GM18508 (cell line): Measurements from ENCODE around the gene AAK1.
"Not testable (repeated sequence)": the region's sequence is repeated elsewhere in the genome, so short reads cannot be mapped to it uniquely, and the experiment has no call there.

Source experiments
- ATAC-seq: cut with Tn5 transposase; IDR thresholded peaks from one replicate; pipeline ENCODE4 v1.9.1; 2021; ENCODE audit warnings: moderate number of reproducible peaks; ENCODE audit not compliant: insufficient read depth, unreplicated experiment

The AAK1 gene

GRCh38 chr2:69660637-69661036, 17.1 kb upstream of the AAK1 start:
- ATAC-seq: no peak

DNA sequence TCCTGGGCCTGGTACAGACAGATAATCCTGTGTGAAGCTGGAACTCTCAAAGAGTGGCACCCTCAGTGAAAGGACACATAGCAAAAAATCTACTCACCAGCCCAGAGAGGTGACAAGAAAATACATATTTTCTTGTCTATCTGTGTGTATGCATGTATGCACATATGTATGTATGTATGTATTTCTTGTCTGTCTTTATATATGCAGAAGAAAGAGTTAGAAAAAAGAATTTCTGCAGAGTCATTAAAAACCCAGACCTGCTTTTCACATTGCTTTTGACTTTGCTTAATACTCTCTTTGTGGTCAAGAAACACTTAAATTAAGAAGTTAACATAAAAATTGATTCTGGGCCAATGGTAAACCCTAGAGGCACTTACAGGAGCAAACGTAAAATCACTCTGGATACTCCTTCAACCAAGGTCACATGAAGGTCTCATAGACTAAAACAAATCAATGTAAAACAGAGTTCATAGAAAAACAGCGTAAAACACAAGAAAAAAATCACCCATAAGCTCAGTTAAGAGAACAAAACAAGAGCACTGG, 16.5 kb upstream of the AAK1 start:
- ATAC-seq: no peak

DNA sequence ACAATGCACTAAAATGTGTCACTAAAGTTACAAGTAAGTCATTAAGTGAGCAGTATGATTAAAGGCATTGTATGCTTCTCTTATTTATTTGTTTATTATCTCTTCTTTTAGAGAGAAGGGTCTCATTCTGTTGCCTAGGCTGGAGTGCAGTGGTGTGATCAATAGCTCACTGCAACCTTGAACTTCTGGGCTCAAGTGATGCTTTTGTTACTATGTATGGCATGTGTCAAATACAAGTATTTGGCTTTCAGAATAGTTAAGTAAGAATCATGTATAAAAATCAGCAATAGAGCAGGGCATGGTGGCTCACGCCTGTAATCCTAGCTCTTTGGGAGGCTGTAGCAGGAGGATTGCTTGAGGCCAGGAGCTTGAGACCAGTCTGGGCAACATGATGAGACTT, 15.8 kb upstream of the AAK1 start:
- ATAC-seq: no peak

DNA sequence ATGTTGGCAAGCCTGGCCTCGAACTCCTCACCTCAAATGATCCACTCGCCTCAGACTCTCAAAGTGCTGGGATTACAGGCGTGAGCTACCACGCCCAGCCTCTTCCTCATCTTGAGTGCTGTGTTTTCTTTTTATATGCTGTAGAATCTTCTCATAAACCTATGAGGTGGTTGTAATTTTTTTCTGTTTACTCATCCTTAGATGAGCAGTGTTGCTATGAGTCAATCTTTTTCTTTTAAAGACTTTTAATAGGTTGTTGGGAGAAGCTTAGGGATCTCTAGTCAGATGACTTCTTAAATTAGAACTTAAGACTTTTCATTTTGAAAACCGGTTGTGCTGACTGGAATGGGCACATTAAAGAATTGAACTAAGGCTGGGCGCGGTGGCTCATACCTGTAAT, 8.7 kb upstream of the AAK1 start:
- ATAC-seq: no peak

DNA sequence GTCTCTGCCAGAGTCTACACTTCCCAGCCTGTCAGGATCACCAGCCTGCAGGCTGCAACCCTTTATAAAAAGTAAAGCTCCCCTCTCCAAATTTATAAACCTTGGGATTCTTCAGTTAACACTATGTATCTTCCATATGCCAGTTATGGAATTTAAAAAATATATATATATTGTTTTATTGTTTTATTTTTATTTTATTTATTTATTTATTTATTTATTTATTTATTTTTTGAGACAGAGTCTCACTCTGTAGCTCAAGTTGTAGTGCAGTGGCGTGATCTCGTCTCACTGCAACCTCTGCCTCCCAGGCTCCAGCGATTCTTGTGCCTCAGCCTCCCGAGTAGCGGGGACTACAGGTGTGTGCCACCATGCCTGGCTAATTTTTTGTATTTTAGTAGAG, 3.7 kb upstream of the AAK1 start:
- not testable (repeated sequence) for ATAC-seq

GRCh38 chr2:69646714-69647113, 3.2 kb upstream of the AAK1 start:
- no peak for ATAC-seq

DNA sequence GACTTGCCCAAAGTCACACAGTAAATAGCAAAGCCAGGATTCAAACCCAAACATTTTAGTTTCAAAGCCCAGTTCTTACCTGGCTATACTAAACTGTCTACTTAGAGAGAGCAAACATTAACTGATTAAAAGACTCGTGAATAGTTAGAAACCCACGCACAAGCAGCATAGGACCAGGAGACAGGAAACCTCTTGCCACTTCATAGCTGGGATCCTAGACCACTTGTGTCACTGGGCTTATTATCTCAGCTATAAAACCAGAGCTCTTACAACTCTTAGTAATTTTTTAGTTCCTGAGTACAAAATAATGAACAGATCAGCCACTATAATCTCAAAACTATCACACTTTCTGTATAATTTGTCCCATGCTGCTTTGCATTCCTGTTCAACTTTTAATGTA, 2.4 kb upstream of the AAK1 start:
- ATAC-seq: no peak

DNA sequence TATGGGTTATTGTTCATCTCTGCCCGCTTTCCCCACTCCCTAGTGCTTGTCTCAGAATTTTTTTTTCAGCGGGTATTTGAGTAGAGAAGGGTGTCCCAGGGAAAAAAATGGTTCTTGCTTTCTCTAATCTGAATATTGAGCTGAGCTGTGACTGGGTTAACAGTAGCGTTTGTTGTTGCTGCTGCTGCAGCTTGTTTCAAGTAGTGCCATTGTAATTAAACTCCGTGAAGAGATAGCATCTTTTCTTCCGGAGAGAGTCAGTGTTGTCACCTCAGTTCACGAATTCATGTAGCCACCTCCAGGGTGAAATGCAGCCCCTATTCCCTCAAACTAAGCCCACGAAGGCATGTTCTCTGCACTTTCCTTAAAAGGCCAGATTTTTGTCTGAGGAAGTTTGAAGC, 1.5 kb upstream of the AAK1 start:
- ATAC-seq: no peak

DNA sequence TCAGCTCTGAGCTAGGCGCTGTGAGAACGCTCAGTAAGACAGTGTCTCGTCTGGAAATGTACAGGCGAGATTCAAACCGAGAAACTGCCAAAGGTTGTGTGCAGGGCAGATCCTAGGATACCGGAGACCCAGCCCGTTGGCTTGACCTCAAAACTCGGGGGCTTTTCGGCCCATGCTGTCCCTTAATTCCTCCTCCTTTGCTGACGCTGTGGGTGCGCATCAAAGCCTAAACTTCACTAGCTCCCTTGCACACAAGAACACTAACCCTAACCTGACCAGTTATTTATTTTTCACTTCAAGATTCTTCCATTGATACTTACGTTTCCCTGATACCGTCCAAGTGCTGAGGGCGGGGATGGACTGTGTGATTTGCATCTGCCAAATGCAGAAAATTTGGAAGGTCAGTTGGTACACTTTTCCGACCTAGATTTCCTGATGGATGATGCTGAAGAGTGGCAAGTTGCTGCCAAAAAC, 1.0 kb upstream of the AAK1 start:
- ATAC-seq: no peak

GRCh38 chr2:69642709-69643601, 584 bp downstream of the AAK1 start:
- no peak for ATAC-seq

DNA sequence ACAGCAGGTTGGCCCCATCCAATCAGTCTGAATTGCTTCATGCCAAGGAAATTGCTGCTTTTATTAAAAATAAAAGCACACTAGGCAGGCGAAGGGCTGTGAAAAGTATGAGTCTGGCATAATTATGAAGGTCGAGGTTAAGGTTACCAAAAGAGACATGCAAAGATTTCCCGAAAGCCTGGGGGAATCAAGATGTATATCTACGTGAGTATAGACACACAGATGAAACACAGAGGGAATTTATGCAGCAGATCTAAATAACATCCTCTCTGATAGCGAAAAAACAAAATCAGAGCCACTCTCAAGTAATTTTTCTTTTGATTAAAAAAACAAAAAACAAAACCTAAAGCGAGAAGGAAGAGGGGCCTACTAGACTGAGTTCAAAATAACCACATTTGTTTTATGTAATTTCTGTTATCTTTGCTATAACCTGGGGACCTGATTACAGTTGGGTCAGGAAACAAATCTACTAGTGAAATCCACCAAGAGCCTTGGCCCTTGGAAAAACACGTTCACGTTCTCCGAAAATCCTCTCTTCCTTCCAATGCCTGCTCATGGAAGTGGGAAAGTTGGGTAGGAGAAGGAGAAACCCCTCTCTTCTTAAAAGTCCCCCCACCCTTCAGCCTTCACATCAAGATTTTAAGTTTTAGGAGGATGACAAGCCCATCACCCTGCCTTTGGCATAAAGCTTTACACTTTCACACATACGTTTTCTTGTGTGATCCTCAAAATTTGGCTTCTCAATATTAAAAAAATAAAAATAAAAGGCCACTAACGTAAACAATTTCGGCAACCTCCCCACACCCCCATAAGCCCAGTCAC, 1.4 kb downstream of the AAK1 start:
- no peak for ATAC-seq

DNA sequence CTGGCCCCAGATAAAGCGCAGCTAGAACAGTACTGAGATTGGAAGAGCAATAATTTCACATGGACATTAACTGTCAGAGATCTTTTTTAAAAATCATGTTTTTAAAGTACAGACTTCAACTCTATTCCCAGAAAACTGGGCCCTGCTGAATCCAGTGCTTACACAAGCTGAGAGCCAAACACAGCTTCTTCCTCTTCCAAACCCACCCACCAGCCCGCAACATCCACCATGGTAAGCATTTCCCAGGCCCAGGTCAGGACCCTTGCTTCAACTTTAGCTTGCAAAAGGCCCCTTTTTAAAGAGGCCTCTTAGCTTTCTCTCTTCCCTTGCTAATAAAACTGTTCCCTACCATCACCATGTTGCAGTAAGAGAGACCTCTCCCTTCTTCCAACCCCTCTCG, 2.1 kb downstream of the AAK1 start:
- no peak for ATAC-seq

DNA sequence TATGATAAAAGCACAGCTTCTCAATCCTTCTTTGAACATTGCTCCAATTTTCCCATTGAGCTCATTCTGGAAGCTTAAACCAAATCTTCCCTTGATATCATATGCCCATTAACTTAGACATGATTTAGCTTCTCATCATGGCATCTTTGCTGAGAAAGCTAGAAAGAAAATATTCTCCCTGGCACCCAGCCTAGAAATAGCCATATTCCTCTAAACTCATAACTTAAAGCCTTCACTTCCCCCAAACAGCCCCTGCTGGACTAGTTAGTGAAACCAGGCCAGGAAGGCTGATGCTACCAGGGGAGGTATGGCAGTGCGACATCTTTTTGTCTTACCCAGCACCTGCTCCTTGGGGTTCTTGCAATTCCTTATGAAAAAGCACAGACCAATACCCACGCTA, 4.3 kb downstream of the AAK1 start:
- ATAC-seq: no peak

- ATAC-seq: no peak
Observed at GRCh38 chr2:69638630-69639029, 4.9 kb downstream of the AAK1 start.

- no peak for ATAC-seq
Observed at GRCh38 chr2:69637923-69638322, 5.6 kb downstream of the AAK1 start.

DNA sequence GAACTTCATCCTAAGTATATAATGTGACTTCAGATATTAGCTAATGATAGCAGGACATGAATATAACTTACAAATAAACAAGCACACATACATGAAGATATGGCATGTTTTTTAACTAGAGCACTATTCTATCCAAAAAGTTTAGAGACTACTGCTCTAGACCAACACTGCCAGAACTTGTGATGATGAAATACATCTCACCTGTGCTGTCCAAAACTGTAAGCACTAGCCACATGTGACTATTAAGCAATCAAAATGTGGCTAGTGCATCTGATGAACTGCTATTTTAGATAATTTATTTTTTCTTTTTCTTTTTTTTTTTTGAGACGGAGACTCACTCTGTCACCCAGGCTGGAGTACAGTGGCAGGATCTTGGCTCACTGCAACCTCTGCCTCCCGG, 7.1 kb downstream of the AAK1 start:
- ATAC-seq: no peak

DNA sequence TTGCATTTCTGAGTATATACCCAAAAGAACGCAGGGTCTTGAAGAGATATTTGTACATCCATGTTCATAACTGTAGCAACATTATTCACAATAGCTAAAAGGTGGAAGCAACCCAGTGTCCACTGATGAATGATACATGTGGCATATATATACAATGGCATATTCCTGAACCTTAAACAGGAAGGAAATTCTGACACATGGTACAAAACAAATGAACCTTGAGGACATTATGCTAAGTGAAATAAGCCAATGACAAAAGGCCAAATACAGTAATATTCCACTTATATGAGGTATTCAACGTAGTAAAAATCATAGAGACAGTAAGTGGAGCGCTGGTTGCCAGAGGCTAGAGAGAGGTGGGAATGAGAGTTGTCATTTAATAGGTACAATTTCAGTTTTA, 8.1 kb downstream of the AAK1 start:
- no peak for ATAC-seq

DNA sequence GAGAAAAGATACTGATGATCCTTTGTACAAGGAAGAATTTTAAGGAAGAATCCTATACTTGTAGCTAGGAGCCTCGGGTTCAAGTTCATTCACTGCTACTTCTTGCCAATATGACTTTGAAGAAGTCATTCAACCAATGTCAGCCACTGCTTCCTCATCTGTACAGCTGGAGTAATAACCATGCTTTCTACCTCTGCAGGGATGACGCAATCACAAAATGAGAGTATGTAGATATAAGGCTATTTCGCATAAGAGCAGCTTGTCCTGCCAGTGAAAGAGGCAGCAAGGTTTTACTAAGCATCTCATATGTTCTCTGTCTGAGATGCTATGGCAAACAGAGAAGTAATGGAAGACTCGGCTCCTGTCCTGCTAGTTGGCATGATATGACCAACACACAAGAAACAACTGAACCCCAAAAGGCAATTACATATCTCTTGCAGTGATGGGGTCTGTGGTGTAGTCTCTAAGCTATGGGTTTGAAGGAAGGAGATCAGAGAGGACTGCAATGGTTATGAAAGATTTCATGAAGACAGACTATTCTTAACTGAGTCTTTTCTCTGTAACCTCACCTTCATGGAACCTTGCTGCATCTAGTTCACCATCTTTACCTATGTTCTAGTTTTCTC, 9.2 kb downstream of the AAK1 start:
- ATAC-seq: no peak

DNA sequence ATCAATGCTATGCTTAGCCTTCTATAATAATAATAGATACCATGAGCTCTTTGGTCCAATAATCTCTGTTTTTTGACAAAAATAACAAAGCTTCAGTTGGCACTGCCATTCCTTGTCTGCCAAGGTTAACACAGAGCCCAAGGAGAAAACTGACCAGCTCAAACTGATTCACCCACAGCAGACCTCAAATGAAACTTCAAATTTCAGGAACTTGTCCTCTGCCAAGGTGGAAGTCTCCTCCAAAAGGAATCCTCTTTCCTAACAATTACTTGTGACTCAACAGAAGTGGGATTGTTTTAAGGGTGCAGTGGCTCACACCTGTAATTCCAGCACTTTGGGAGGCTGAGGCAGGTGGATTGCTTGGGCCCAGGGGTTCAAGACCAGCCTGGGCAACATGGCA, 12.1 kb downstream of the AAK1 start:
- ATAC-seq: no peak

DNA sequence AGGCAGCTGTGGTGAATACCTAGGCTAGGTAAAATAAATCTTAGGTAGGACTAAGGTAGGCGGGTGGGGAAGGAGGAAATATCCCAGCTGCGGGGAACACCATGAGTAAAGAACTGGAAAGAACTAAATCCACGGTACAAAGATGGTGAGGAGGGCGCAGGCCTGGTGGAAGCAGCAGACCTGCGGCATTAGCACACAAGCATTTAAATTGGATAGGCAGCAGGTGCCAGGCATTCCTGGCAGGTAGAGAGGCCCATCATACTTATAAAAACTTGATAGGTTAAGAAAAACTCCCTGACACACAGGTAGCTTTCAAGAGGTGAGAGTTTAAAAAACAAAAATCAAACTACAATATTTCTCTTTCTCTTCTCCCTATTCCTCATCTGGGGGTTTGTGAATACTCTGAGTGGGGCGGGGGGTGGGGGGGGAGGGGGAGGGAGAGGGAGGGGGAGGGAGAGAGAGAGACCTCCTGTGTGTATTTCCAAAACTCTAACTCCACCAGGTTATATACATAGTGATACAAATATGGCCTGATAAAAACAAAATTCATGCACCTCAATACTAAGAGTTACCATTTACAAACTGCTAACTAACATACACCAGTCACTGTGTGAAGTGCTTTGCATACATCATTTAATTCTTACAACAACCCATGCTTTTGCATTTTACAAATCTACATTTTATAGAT, 13.5 kb downstream of the AAK1 start:
- ATAC-seq: no peak
